RWPE2 (cell line): ENCODE data around the gene HAPLN1.
"Not testable (repeated sequence)": the region's sequence is repeated elsewhere in the genome, so short reads cannot be mapped to it uniquely, and the experiment has no call there.

ENCODE experiments used
- ATAC-seq: fragments of 200-7000 bp; cut with Tn5 transposase; 3 replicates; pipeline ENCODE4 v1.9.1; 2021; ENCODE audit warnings: low read depth
- DNase-seq: peaks from one replicate; pipeline ENCODE4 v3.0.0-alpha.2; 2020; ENCODE audit warnings: low spot score
- H3K27ac ChIP-seq: fragments of 450-650 bp; 2 replicates; pipeline ENCODE4 v1.5.1; 2017; ENCODE audit warnings: mild to moderate bottlenecking; ENCODE audit not compliant: poor library complexity, severe bottlenecking
- H3K27me3 ChIP-seq: fragments of 250-450 bp; sonication (Bioruptor Pico); 2 replicates; pipeline ENCODE4 v1.5.1; 2021; ENCODE audit warnings: mild to moderate bottlenecking, moderate library complexity; ENCODE audit not compliant: insufficient read depth, poor library complexity, severe bottlenecking
- H3K36me3 ChIP-seq: fragments of 250-450 bp; sonication (Bioruptor Pico); 2 replicates; pipeline ENCODE4 v1.5.1; 2020; ENCODE audit warnings: low read depth, mild to moderate bottlenecking, moderate library complexity
- H3K4me1 ChIP-seq: fragments of 250-450 bp; sonication (Bioruptor Pico); 2 replicates; pipeline ENCODE4 v1.5.1; 2021; ENCODE audit warnings: mild to moderate bottlenecking, moderate library complexity; ENCODE audit not compliant: insufficient read depth, poor library complexity, severe bottlenecking
- H3K4me3 ChIP-seq: fragments of 250-450 bp; sonication (Bioruptor Pico); 2 replicates; pipeline ENCODE4 v1.5.1; 2021; ENCODE audit warnings: mild to moderate bottlenecking, moderate library complexity; ENCODE audit not compliant: severe bottlenecking
- H3K9me3 ChIP-seq: fragments of 250-450 bp; sonication (Bioruptor Pico); 2 replicates; pipeline ENCODE4 v1.5.1; 2021; ENCODE audit warnings: mild to moderate bottlenecking, moderate library complexity; ENCODE audit not compliant: severe bottlenecking
- TF ChIP-seq, protein P1 (sequence below): fragments of 450-650 bp; IDR thresholded peaks from one replicate; pipeline ENCODE4 v1.5.1; 2017; ENCODE audit warnings: mild to moderate bottlenecking, moderate library complexity; ENCODE audit not compliant: poor library complexity, severe bottlenecking

Gene HAPLN1

GRCh38 chr5:83741571-83741970 lies 20.9 kb upstream of the HAPLN1 start:
- no peak for DNase-seq

GRCh38 chr5:83740741-83741140 lies 20.1 kb upstream of the HAPLN1 start:
- DNase-seq (no peak), ATAC-seq (no peak)
- no peaks in the 10 kb centered on the region for H3K36me3 ChIP-seq
- peaks cover 5% of the 10 kb centered on the region for H3K27me3 ChIP-seq
- TF ChIP-seq, protein P1, sequence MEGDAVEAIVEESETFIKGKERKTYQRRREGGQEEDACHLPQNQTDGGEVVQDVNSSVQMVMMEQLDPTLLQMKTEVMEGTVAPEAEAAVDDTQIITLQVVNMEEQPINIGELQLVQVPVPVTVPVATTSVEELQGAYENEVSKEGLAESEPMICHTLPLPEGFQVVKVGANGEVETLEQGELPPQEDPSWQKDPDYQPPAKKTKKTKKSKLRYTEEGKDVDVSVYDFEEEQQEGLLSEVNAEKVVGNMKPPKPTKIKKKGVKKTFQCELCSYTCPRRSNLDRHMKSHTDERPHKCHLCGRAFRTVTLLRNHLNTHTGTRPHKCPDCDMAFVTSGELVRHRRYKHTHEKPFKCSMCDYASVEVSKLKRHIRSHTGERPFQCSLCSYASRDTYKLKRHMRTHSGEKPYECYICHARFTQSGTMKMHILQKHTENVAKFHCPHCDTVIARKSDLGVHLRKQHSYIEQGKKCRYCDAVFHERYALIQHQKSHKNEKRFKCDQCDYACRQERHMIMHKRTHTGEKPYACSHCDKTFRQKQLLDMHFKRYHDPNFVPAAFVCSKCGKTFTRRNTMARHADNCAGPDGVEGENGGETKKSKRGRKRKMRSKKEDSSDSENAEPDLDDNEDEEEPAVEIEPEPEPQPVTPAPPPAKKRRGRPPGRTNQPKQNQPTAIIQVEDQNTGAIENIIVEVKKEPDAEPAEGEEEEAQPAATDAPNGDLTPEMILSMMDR: no peak
- H3K27ac ChIP-seq: no peak overlapping the region
- H3K9me3 ChIP-seq: no peaks in the 10 kb centered on the region
- H3K4me3 ChIP-seq: no peak overlapping the region
- H3K4me1 ChIP-seq: no peaks in the 10 kb centered on the region

More at GRCh38 chr5:83741571-83741970, 20.9 kb upstream of the HAPLN1 start:
- TF ChIP-seq, protein P1: no peak
- H3K27me3 ChIP-seq: peaks cover 5% of the 10 kb centered on the region
- H3K27ac ChIP-seq: no peak overlapping the region
- no peak overlapping the region for H3K4me3 ChIP-seq
- H3K9me3 ChIP-seq: no peaks in the 10 kb centered on the region
- H3K4me1 ChIP-seq: no peaks in the 10 kb centered on the region
- no peaks in the 10 kb centered on the region for H3K36me3 ChIP-seq
- ATAC-seq: no peak

GRCh38 chr5:83736169-83736568 lies 15.5 kb upstream of the HAPLN1 start:
- not testable (repeated sequence) for H3K27ac ChIP-seq, H3K4me1 ChIP-seq, H3K4me3 ChIP-seq, H3K27me3 ChIP-seq, H3K36me3 ChIP-seq, H3K9me3 ChIP-seq, ATAC-seq, DNase-seq

DNA sequence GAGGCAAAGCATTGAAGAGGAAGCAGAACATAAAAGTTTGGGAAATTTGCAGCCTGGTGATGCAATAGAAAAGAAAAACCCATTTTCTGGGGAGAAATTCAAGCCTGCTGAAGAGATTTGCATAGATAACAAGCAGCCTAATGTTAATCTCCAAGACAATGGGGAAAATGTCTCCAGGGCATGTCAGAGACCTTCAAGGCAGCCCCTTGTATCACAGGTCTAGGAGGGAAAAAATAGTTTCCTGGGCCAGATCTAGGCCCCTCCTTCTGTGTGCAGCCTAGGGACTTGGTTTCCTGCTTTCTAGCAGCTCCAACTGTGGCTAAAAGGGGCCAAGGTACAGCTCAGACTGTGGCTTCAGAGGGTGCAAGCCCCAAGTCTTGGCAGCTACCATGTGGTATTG lies 14.4 kb upstream of the HAPLN1 start:
- H3K36me3 ChIP-seq: not testable (repeated sequence)

GRCh38 chr5:83731638-83732037 lies 11.0 kb upstream of the HAPLN1 start:
- Histone ChIP-seq H3K4me3 (no peak overlapping the region), H3K27me3 (no peaks in the 10 kb centered on the region), H3K27ac (no peak overlapping the region), H3K36me3 (no peaks in the 10 kb centered on the region), H3K9me3 (no peaks in the 10 kb centered on the region), H3K4me1 (no peaks in the 10 kb centered on the region)
- no peak for ATAC-seq
- DNase-seq: no peak
- TF ChIP-seq, protein P1: no peak

More for the DNA sequence above, 14.4 kb upstream of the HAPLN1 start:
- not testable (repeated sequence) for H3K27me3 ChIP-seq, H3K4me1 ChIP-seq, H3K4me3 ChIP-seq, H3K27ac ChIP-seq, ATAC-seq, H3K9me3 ChIP-seq, DNase-seq

GRCh38 chr5:83729362-83729761 lies 8.7 kb upstream of the HAPLN1 start:
- Histone ChIP-seq H3K9me3 (no peaks in the 10 kb centered on the region), H3K36me3 (no peaks in the 10 kb centered on the region), H3K27ac (no peak overlapping the region), H3K27me3 (no peaks in the 10 kb centered on the region), H3K4me3 (no peak overlapping the region), H3K4me1 (no peaks in the 10 kb centered on the region)
- TF ChIP-seq, protein P1: no peak
- ATAC-seq (no peak), DNase-seq (no peak)
